ENCODE data around the gene ATF6. TPM values are rescaled to one million over a fixed set of nuclear protein-coding genes. Genes with fewer than 3 reads are reported as not detected.

The ATF6 gene
- total and polyA plus RNA-seq, 2 experiments from 2014 or later = 14.6 to 18.1 TPM

GRCh38 chr1:161738627-161739287 is 27.4 kb upstream of the ATF6 start:
- DNase-seq (ENCODE audit: low read depth in 1 of 2, low spot score in 1 of 2) = peak; percentile 49 to 85
- Histone ChIP-seq H3K4me1 (ENCODE audit: low read depth) (no peaks in the 10 kb centered on the region), H3K9me3 (ENCODE audit: low read depth) (no peaks in the 10 kb centered on the region), H3K27me3 (peaks cover 7% of the 10 kb centered on the region), H3K36me3 (no peaks in the 10 kb centered on the region), H3K27ac (no peak overlapping the region), H3K4me3 (no peak overlapping the region)
- peak; percentile 66 for TF ChIP-seq CTCF (IDR thresholded peaks at IDR 0.05; ENCODE audit: low read depth, low read length)

GRCh38 chr1:161739865-161740566 is 26.1 kb upstream of the ATF6 start:
- no peak overlapping the region for H3K27ac ChIP-seq
- H3K4me1 ChIP-seq (ENCODE audit: low read depth) = no peaks in the 10 kb centered on the region
- no peaks in the 10 kb centered on the region for H3K36me3 ChIP-seq
- H3K27me3 ChIP-seq = peaks cover 8% of the 10 kb centered on the region
- TF ChIP-seq CTCF (IDR thresholded peaks at IDR 0.05; ENCODE audit: low read depth, low read length) = no peak
- no peak for DNase-seq (ENCODE audit: low read depth in 1 of 2, low spot score in 1 of 2)
- no peak overlapping the region for H3K4me3 ChIP-seq
- H3K9me3 ChIP-seq (ENCODE audit: low read depth) = no peaks in the 10 kb centered on the region

GRCh38 chr1:161740921-161741320 is 25.2 kb upstream of the ATF6 start:
- H3K27ac ChIP-seq = no peak overlapping the region
- no peak for DNase-seq (ENCODE audit: low read depth in 1 of 2, low spot score in 1 of 2)
- no peaks in the 10 kb centered on the region for H3K4me1 ChIP-seq (ENCODE audit: low read depth)
- H3K27me3 ChIP-seq = peaks cover 8% of the 10 kb centered on the region
- no peak overlapping the region for H3K4me3 ChIP-seq
- H3K36me3 ChIP-seq = no peaks in the 10 kb centered on the region
- no peak for TF ChIP-seq CTCF (IDR thresholded peaks at IDR 0.05; ENCODE audit: low read depth, low read length)
- H3K9me3 ChIP-seq (ENCODE audit: low read depth) = no peaks in the 10 kb centered on the region

- Histone ChIP-seq H3K9me3 (ENCODE audit: low read depth) (no peaks in the 10 kb centered on the region), H3K27me3 (peaks cover 8% of the 10 kb centered on the region), H3K4me3 (no peak overlapping the region), H3K36me3 (no peaks in the 10 kb centered on the region), H3K27ac (no peak overlapping the region), H3K4me1 (ENCODE audit: low read depth) (no peaks in the 10 kb centered on the region)
- DNase-seq (ENCODE audit: low read depth in 1 of 2, low spot score in 1 of 2) = peak in 1 of 2 donors; percentile 69
- no peak for TF ChIP-seq CTCF (IDR thresholded peaks at IDR 0.05; ENCODE audit: low read depth, low read length)
Observed at GRCh38 chr1:161743231-161743630, 22.9 kb upstream of the ATF6 start.

GRCh38 chr1:161747801-161748200 is 18.3 kb upstream of the ATF6 start:
- peaks cover 6% of the 10 kb centered on the region for H3K4me1 ChIP-seq (ENCODE audit: low read depth)
- no peak for TF ChIP-seq CTCF (IDR thresholded peaks at IDR 0.05; ENCODE audit: low read depth, low read length)
- no peak overlapping the region for H3K27ac ChIP-seq
- H3K27me3 ChIP-seq = peaks cover 8% of the 10 kb centered on the region
- DNase-seq (ENCODE audit: low read depth in 1 of 2, low spot score in 1 of 2) = no peak
- no peaks in the 10 kb centered on the region for H3K9me3 ChIP-seq (ENCODE audit: low read depth)
- H3K4me3 ChIP-seq = no peak overlapping the region
- H3K36me3 ChIP-seq = peaks cover 14% of the 10 kb centered on the region
